ENCODE measurements around the gene BRD1.

The BRD1 gene

DNA sequence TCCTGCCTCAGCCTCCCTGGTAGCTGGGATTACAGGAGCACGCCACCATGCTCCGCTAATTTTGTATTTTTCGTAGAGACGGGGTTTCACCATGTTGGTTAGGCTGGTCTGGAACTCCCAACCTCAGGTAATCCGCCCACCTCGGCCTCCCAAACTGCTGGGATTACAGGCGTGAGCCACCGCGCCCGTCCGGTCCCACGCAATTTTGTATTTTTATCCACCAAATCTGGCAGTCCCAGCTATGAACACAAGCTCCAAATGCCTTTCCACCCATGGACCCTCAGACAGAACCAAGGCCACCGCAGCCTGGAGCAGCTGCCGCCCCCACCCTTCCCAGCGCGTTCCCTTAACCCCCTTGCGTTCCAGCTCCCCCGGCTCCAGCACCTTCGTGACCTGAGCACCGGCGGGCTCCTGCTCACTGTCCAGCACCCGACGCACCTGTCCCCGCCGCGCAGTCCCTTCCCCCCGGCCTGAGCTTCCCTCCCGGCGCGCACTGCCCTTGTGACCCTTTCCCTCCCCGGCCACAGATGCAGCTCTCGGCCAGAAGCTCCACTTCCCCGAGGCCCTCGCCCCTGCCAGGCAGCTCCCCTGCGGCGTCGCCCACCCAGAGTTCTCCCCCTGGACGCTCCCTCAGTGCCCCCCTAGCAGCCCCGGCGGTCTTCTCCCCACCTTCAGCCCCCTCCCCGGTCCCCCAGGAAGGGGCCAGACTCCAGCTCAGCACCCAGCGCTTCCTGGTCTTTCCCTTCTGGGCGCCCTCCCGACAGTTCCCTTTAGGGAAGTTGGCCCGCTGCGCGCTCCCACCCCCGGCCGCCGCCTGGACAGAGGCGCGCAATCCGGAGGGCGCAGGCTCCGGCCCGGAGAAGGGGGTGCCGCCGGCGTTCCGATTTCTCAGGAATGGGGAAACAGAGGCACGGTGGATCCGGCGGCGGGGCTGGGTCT, 20.3 kb upstream of the BRD1 start:
- TF ChIP-seq EZH2phosphoT487 (IDR thresholded peaks at IDR 0.05; ENCODE audit: borderline replicate concordance, low read length), result no peak; the same call in 1 of the 2 replicates
- TF ChIP-seq, protein P1, sequence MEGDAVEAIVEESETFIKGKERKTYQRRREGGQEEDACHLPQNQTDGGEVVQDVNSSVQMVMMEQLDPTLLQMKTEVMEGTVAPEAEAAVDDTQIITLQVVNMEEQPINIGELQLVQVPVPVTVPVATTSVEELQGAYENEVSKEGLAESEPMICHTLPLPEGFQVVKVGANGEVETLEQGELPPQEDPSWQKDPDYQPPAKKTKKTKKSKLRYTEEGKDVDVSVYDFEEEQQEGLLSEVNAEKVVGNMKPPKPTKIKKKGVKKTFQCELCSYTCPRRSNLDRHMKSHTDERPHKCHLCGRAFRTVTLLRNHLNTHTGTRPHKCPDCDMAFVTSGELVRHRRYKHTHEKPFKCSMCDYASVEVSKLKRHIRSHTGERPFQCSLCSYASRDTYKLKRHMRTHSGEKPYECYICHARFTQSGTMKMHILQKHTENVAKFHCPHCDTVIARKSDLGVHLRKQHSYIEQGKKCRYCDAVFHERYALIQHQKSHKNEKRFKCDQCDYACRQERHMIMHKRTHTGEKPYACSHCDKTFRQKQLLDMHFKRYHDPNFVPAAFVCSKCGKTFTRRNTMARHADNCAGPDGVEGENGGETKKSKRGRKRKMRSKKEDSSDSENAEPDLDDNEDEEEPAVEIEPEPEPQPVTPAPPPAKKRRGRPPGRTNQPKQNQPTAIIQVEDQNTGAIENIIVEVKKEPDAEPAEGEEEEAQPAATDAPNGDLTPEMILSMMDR (IDR thresholded peaks at IDR 0.05; ENCODE audit: low read depth, low read length, poor library complexity, severe bottlenecking), result no peak
- Histone ChIP-seq H3K4me1 (ENCODE audit: control insufficient read depth, low read length) (peaks cover 8% of the 10 kb centered on the region), H4K20me1 (ENCODE audit: control insufficient read depth, insufficient read depth, low read depth, low read length) (no peaks in the 10 kb centered on the region), H3K4me2 (ENCODE audit: low read length) (no peak overlapping the region), H3K27ac (ENCODE audit: low read depth, low read length) (no peak overlapping the region), H3K9me3 (ENCODE audit: control insufficient read depth, insufficient read depth, low read length) (no peaks in the 10 kb centered on the region), H3K9me2 (replicated peaks; ENCODE audit: control insufficient read depth, low read length) (no peaks in the 10 kb centered on the region), H3K79me2 (ENCODE audit: control insufficient read depth, low read length) (no peaks in the 10 kb centered on the region), H3K36me3 (ENCODE audit: control insufficient read depth, low read length) (no peaks in the 10 kb centered on the region), H3F3A (ENCODE audit: control insufficient read depth, insufficient read depth) (no peaks in the 10 kb centered on the region; the same call in 1 of the 2 replicates), H3K27me3 (ENCODE audit: control insufficient read depth, low read length) (peaks cover 51% of the 10 kb centered on the region), H3K4me3 (ENCODE audit: low read length) (no peak overlapping the region)

DNA sequence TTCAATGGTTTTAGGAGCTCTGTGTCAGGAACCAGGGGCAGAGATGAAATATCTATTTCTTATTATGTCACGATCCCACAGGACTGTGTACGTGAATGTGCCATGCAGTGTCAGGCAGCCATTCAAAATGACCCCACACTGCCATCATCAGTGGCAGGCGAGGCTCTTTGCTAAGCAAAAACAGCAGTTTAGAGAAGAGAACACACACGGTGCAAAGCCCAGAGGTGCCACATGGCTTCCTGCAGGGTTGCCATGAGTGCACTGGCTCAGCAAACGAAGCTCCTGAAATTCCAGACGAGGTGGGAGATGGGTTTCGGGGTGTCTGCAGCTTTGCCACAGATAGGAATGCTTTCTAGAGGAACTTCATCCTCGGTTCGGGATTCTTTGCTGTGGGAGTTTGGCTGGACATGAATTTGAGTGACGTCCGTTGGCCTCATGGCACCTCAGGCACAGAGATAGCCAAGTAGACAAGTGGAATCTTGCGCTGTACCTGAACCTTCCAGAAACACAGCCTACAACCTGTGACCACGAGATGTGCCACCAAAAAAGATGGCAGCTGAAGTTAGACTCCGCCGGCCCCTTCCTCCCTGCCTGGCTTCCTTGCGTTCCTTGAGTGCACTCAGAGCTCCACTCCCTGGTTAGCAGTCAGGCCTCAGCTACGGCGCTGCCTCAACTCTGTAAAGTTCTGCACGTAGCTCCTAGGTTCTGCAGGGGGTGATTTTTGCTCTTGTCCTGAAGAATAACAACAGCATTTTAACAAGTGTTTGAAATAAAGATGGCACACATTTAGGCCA, 18.2 kb upstream of the BRD1 start:
- Histone ChIP-seq H3K27ac (ENCODE audit: low read depth, low read length) (no peak overlapping the region), H3K4me3 (ENCODE audit: low read length) (no peak overlapping the region), H3K4me2 (ENCODE audit: low read length) (no peak overlapping the region), H3K9me3 (ENCODE audit: control insufficient read depth, insufficient read depth, low read length) (no peaks in the 10 kb centered on the region), H3F3A (ENCODE audit: control insufficient read depth, insufficient read depth) (no peaks in the 10 kb centered on the region; the same call in 1 of the 2 replicates), H3K79me2 (ENCODE audit: control insufficient read depth, low read length) (no peaks in the 10 kb centered on the region), H3K9me2 (replicated peaks; ENCODE audit: control insufficient read depth, low read length) (no peaks in the 10 kb centered on the region), H3K27me3 (ENCODE audit: control insufficient read depth, low read length) (peaks cover 54% of the 10 kb centered on the region), H4K20me1 (ENCODE audit: control insufficient read depth, insufficient read depth, low read depth, low read length) (no peaks in the 10 kb centered on the region), H3K4me1 (ENCODE audit: control insufficient read depth, low read length) (no peaks in the 10 kb centered on the region), H3K36me3 (ENCODE audit: control insufficient read depth, low read length) (no peaks in the 10 kb centered on the region)
- TF ChIP-seq EZH2phosphoT487 (IDR thresholded peaks at IDR 0.05; ENCODE audit: borderline replicate concordance, low read length), result no peak
- TF ChIP-seq, protein P1 (IDR thresholded peaks at IDR 0.05; ENCODE audit: low read depth, low read length, poor library complexity, severe bottlenecking), result no peak

DNA sequence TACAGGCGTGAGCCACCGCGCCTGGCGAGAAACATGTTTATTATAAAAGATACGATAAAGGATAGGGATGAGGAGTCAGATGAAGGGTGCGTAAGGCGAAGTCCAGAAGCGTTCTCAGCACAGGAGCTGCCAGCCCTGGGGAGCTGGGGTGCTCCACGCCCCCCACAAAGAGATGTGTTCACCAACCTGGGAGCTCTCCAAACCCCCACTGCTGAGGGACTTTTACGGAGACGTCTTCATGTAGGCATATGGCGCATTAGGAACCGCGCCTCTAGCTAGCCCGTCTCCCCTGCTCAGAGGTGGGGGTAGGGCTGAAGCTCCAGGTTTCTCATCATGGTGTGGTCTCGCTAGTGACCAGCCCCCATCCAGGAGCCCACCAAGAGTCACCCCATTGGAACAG, 17.6 kb upstream of the BRD1 start:
- Histone ChIP-seq H3K27me3 (ENCODE audit: control insufficient read depth, low read length) (peaks cover 48% of the 10 kb centered on the region), H3K79me2 (ENCODE audit: control insufficient read depth, low read length) (no peaks in the 10 kb centered on the region)

More for the DNA sequence above, 17.6 kb upstream of the BRD1 start:
- H3K27ac ChIP-seq (ENCODE audit: low read depth, low read length), result no peak overlapping the region
- H3K4me3 ChIP-seq (ENCODE audit: low read length), result no peak overlapping the region
- H3F3A ChIP-seq (ENCODE audit: control insufficient read depth, insufficient read depth), result no peaks in the 10 kb centered on the region
- H3K9me3 ChIP-seq (ENCODE audit: control insufficient read depth, insufficient read depth, low read length), result no peaks in the 10 kb centered on the region
- TF ChIP-seq EZH2phosphoT487 (IDR thresholded peaks at IDR 0.05; ENCODE audit: borderline replicate concordance, low read length), result no peak
- TF ChIP-seq, protein P1 (IDR thresholded peaks at IDR 0.05; ENCODE audit: low read depth, low read length, poor library complexity, severe bottlenecking), result no peak
- H3K9me2 ChIP-seq (replicated peaks; ENCODE audit: control insufficient read depth, low read length), result no peaks in the 10 kb centered on the region
- no peaks in the 10 kb centered on the region for H4K20me1 ChIP-seq (ENCODE audit: control insufficient read depth, insufficient read depth, low read depth, low read length)
- no peaks in the 10 kb centered on the region for H3K36me3 ChIP-seq (ENCODE audit: control insufficient read depth, low read length)
- no peak overlapping the region for H3K4me2 ChIP-seq (ENCODE audit: low read length)
- no peaks in the 10 kb centered on the region for H3K4me1 ChIP-seq (ENCODE audit: control insufficient read depth, low read length)

All from DOHH2 (cell line).